Endothelial cell (in vitro differentiated cells): ENCODE measurements around the gene COL13A1. TPM values are rescaled to one million over a fixed set of nuclear protein-coding genes. Genes with fewer than 3 reads are reported as not detected.

Experiments
- DNase-seq: peaks from one replicate; pipeline ENCODE4 v3.0.0; 2021; ENCODE audit warnings: low spot score
- H3K27ac Mint-ChIP-seq: one replicate; pipeline ENCODE4 v1.8.0; 2021; ENCODE audit warnings: mixed read lengths, inconsistent platforms; ENCODE audit not compliant: unreplicated experiment
- H3K27me3 Mint-ChIP-seq: one replicate; pipeline ENCODE4 v1.8.0; 2021; ENCODE audit warnings: mild to moderate bottlenecking, moderate library complexity, mixed read lengths, inconsistent platforms; ENCODE audit not compliant: unreplicated experiment
- H3K36me3 Mint-ChIP-seq: one replicate; pipeline ENCODE4 v1.8.0; 2021; ENCODE audit warnings: mild to moderate bottlenecking, low read depth, mixed read lengths, inconsistent platforms; ENCODE audit not compliant: unreplicated experiment
- H3K4me1 Mint-ChIP-seq: one replicate; pipeline ENCODE4 v1.8.0; 2021; ENCODE audit warnings: mild to moderate bottlenecking, mixed read lengths, inconsistent platforms; ENCODE audit not compliant: unreplicated experiment
- H3K4me3 Mint-ChIP-seq: one replicate; pipeline ENCODE4 v1.8.0; 2021; ENCODE audit warnings: mild to moderate bottlenecking, mixed read lengths, inconsistent platforms; ENCODE audit not compliant: unreplicated experiment
- H3K9me3 Mint-ChIP-seq: one replicate; pipeline ENCODE4 v1.8.0; 2021; ENCODE audit warnings: mixed read lengths, inconsistent platforms; ENCODE audit not compliant: unreplicated experiment
- CTCF ChIP-seq: fragments of 200-600 bp; sonication (generic); IDR thresholded peaks from one replicate; pipeline ENCODE4 v1.5.0; 2021; ENCODE audit warnings: antibody characterized with exemption; ENCODE audit not compliant: unreplicated experiment
- total RNA-seq: library from RNA; stranded (reverse); fragmentation: NEBNext Ultra II Directional; extraction: Animal tissue kit (Norgen Biotek cat#: 25700); gene quantifications from one replicate; pipeline ENCODE4 v1.2.1, GENCODE V29; 2021; ENCODE audit not compliant: unreplicated experiment

The COL13A1 gene
- total RNA-seq, 1 donor from 2014 or later = 22.6 TPM

- no peaks in the 10 kb centered on the region for H3K36me3 Mint-ChIP-seq
- TF ChIP-seq CTCF = no peak
- no peak overlapping the region for H3K4me3 Mint-ChIP-seq
- H3K4me1 Mint-ChIP-seq = no peaks in the 10 kb centered on the region
- no peaks in the 10 kb centered on the region for H3K27me3 Mint-ChIP-seq
- no peaks in the 10 kb centered on the region for H3K9me3 Mint-ChIP-seq
- DNase-seq = no peak
- H3K27ac Mint-ChIP-seq = no peak overlapping the region
These were observed 205.6 kb downstream of the COL13A1 start for GRCh38 chr10:70007116-70007820.

Other genes starting within 250 kb of the COL13A1 start
- gene NEUROG3, start 228.5 kb upstream of the COL13A1 start, total RNA-seq = not detected
- 7.1 TPM for gene FAM241B, start 171.7 kb upstream of the COL13A1 start, total RNA-seq